HG03457 (cell line): Measurements from ENCODE around the gene KIF5C.

Experiments used
- ATAC-seq: cut with Tn5 transposase; IDR thresholded peaks from one replicate; pipeline ENCODE4 v1.9.1; 2021; ENCODE audit warnings: moderate number of reproducible peaks; ENCODE audit not compliant: unreplicated experiment

The KIF5C gene

DNA sequence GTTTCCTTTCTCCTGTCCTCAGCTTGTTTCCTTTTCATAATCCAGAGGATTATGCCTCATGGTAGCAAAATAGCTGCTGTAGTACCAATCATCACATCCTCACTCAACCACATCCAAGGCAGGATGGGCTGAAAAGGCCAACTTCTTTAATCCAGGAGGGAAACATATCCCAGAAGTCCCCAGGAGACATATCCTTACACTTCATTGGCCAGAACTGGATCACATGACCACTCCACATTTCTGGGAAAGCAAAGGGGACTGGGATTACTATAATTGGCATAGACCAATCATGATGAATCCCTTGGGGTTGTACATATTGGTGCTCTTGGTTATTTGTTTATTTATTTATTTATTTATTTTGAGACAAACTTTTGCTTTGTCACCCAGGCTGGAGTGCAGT lies 109.4 kb downstream of the KIF5C start:
- no peak for ATAC-seq

DNA sequence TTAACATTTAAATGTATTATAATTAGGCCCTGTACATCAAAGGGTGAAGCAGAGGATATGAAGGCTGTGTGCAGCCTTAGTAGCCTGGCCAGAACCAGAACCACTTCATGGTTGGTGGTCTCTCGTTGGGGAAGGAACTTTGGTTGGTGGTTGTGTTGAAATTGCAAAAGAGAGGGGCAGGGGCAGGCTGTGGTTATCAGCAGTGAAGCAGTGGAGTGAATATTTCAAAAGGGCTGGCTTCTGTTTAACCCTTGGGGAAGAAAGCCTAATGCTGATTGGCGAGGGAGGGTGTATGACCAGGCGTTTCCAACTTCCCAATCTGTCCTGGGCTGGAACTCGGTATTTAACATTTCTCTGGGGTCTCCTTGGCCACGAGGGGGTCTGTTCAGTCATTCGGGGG lies 112.3 kb downstream of the KIF5C start:
- ATAC-seq = no peak

DNA sequence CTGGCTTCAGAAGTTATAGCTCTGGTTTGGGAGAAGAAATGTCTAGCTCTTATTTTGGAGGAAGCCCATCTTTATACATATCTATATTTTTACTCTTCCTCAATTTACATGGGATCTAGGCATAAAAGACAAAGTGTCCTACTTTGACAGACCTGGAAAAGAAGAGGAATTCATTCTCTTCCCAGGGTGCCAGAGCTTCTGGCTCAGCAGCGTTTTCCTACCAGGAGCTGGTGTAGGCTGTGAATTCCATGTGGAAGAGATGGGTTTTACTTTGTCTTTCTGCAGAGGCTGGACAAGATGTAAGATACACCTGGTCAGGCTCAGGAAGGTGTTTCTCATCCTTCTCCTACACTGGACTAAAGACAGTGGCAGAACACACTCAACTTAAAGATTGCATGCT lies 113.3 kb downstream of the KIF5C start:
- no peak for ATAC-seq

- ATAC-seq = peak; percentile 73
Measured at GRCh38 chr2:148989882-148990493, 115.0 kb downstream of the KIF5C start.

GRCh38 chr2:148990968-148991367 lies 115.9 kb downstream of the KIF5C start:
- no peak for ATAC-seq

DNA sequence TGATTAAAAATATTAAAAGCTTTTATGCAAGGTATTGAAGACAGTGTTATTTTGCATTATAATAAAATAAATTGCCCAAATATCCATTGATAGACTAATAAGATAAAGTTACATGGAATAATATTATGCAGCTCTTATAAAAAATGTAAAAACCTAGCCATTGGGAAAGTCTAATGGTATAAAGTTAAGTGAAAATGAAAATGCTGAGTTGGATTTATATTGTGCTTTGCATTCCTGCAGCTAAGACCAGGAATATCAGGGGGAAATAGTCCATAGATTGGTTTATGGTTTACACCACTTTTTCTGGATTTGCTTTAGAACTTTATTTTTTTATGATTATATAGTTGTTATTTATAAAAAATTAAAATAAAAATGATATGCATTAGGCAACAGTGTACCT lies 117.4 kb downstream of the KIF5C start:
- ATAC-seq = no peak

DNA sequence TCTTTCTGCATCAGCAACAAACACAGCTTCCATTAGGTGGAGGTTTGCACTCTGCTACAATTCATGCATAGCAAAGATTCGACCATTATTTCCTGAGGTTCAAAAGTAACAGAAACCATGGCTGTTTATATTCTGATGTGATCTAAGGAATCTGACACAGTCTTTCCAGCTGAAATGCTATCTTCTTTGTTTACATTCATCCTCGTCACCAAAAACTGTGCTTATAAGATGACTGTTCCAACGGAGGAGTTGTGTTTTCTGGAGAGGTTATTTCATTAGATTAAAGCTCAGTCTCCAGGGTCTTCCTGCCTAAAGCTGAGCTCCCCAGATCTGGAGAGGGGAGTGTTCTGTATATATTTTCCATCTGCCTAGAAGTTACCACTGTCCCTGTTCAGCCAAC lies 118.3 kb downstream of the KIF5C start:
- ATAC-seq = no peak

GRCh38 chr2:148994341-148994740 lies 119.3 kb downstream of the KIF5C start:
- no peak for ATAC-seq

- ATAC-seq = no peak
Measured at GRCh38 chr2:148996805-148997204, 121.8 kb downstream of the KIF5C start.

DNA sequence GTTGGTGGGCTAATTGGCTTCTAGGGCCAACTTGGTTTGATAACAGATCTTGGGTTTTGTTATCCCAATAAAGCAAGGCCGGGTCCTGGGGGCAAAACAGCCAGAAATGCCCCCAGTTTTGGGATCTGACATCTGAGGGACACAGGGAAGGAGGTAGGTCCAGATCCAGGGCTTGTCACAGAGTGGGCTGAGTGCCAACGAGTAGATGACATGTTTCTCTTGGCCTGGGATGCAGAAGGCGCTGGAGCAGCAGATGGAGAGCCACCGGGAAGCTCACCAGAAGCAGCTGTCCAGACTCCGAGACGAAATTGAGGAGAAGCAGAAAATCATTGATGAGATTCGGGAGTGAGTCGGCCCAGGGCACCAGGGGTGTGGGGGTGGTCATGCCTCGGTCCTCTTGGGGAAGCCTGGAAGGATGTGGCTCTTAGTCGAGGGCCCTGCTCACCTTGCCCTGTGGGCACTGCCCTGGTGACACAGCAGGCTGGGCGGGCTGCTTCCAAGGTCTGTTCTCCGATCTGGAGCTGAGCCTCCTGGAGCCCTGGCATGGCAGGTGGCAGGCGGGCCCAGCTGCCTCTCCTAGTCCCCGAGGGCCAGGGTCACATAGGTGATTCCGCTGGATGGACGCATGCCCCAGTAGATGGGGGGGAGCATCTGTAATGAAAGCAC lies 123.3 kb downstream of the KIF5C start:
- no peak for ATAC-seq

- no peak for ATAC-seq
Measured at GRCh38 chr2:148998831-148999200, 123.8 kb downstream of the KIF5C start.

- no peak for ATAC-seq
Measured at GRCh38 chr2:148999451-148999921, 124.5 kb downstream of the KIF5C start.

DNA sequence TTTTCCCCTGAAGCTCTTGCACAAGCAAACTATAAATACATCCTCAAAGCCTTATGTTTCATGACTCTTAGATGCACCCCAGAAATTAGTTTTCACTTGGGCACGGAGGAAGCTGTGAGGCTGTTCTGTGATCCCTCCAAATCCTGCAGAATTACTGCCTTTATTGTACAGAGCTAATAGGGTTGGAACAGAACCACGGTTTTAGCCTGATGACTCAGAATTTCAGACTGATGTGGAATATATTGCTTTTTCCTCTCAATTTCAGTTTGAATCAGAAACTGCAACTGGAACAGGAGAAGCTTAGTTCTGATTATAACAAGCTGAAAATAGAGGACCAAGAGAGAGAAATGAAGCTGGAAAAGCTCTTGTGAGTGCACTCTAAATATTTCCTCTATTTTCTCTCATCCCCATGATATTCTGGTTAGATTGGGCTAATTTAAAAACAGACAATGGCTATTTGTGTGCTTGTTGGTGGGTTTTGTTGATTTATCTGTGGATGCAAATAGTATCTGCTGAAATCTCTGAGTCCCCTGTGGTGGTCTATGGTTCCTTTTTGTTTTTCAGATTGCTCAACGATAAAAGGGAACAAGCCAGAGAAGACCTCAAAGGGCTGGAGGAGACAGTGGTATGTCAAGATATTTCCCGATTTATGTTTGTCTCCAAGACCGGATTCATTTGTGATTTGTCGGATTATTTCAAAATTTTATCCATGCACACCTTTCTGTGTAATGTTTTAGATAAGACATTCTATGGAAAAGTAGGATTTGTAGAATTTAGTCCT lies 125.3 kb downstream of the KIF5C start:
- no peak for ATAC-seq

DNA sequence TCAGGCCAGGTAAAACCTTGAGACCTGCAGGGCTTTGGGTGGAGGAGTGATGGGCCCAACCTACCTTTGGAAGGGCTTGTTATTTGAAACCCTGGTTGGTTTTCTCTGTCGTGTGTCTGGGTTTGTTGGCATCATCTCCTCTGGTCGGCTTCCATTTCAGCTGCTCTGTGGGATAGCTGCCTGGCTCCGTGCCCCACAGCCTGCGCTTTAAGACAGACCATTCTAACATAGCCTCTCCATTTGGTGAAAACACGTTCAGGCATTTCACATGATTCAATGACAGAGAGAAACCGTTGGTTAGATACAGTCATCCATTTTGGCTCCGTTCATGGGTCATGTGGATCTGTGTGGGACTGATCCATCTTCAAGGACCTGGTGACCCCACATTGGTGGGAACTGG lies 126.5 kb downstream of the KIF5C start:
- ATAC-seq = no peak

GRCh38 chr2:149002378-149002890 lies 127.4 kb downstream of the KIF5C start:
- no peak for ATAC-seq

- no peak for ATAC-seq
Measured at GRCh38 chr2:149002891-149003740, 128.1 kb downstream of the KIF5C start.

GRCh38 chr2:149004836-149005235 lies 129.8 kb downstream of the KIF5C start:
- no peak for ATAC-seq

- ATAC-seq = no peak
Measured at GRCh38 chr2:149005471-149006077, 130.5 kb downstream of the KIF5C start.

GRCh38 chr2:149006883-149007543 lies 132.0 kb downstream of the KIF5C start:
- no peak for ATAC-seq

DNA sequence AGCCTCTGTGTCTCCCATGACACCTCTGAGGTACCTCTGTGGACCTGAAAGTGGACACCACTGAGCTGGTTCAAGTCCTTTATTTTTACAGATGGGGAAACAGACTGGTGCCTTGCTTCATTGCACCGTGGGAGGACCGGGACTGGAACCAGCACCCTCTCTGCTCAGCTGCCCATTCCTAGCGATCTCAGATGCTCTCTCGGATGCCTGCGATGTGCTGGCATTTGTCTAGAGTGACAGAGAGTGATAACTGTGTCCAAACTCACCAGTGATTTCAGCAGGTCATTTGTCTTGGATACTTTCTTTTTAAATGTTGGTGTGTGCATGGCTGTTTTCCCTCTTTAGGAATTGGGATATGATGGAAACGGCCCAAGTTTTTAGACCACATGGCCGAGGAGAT lies 133.4 kb downstream of the KIF5C start:
- ATAC-seq = no peak
